AG04450 (cell line): Measurements from ENCODE around the gene SF3B2. TPM values are rescaled to one million over a fixed set of nuclear protein-coding genes. Genes with fewer than 3 reads are reported as not detected.

Source experiments
- CTCF ChIA-PET: fragments of 300-600, 350-600 bp; formaldehyde crosslinking; extraction: SDS; loops from one replicate; lab custom pipeline; 2022; ENCODE audit warnings: antibody characterized with exemption, inconsistent platforms; lab: Charles Lee
- POLR2A ChIA-PET: fragments of 350-600 bp; formaldehyde crosslinking; extraction: SDS; loops from one replicate; lab custom pipeline; 2021; ENCODE audit warnings: antibody characterized with exemption, inconsistent platforms; lab: Yijun Ruan, JAX
- DNase-seq: peaks from one replicate; pipeline ENCODE4 v3.0.0-alpha.2; 2011; ENCODE audit warnings: low read depth, low spot score
- H3K27ac ChIP-seq: one replicate; pipeline ENCODE4 v1.5.1; 2012; ENCODE audit warnings: low read depth, low read length, control low read depth
- H3K27me3 ChIP-seq: one replicate; pipeline ENCODE4 v1.6.0; 2012; ENCODE audit warnings: low read length; ENCODE audit not compliant: control insufficient read depth, insufficient read depth
- H3K4me3 ChIP-seq: 2 replicates; pipeline ENCODE4 v1.5.1; 2011; ENCODE audit warnings: mild to moderate bottlenecking, low read depth, low read length, control low read depth
- H3K9me3 ChIP-seq: 2 replicates; pipeline ENCODE4 v1.5.1; 2012; ENCODE audit warnings: low read length; ENCODE audit not compliant: control insufficient read depth, insufficient read depth
- polyA plus RNA-seq: library from polyadenylated mRNA; depleted of rRNA; stranded (reverse); fragments of >200 nt; gene quantifications from 2 replicates; pipeline ENCODE4 v1.2.3, GENCODE V29; 2011
- TF ChIP-seq, protein P1 (sequence below): IDR thresholded peaks from 2 replicates; pipeline ENCODE4 v1.5.1; 2011; ENCODE audit warnings: low read depth, low read length, control low read depth, inconsistent platforms

SF3B2 gene
- polyA plus RNA-seq, 1 experiment = 88.2 TPM

GRCh38 chr11:66082946-66083698 is 31.0 kb downstream of the SF3B2 start:
- H3K9me3 ChIP-seq = no peaks in the 10 kb centered on the region
- H3K4me3 ChIP-seq = no peak overlapping the region
- ChIA-PET POLR2A (no interaction called here), CTCF (no interaction called here)
- no peak for DNase-seq
- TF ChIP-seq, protein P1, sequence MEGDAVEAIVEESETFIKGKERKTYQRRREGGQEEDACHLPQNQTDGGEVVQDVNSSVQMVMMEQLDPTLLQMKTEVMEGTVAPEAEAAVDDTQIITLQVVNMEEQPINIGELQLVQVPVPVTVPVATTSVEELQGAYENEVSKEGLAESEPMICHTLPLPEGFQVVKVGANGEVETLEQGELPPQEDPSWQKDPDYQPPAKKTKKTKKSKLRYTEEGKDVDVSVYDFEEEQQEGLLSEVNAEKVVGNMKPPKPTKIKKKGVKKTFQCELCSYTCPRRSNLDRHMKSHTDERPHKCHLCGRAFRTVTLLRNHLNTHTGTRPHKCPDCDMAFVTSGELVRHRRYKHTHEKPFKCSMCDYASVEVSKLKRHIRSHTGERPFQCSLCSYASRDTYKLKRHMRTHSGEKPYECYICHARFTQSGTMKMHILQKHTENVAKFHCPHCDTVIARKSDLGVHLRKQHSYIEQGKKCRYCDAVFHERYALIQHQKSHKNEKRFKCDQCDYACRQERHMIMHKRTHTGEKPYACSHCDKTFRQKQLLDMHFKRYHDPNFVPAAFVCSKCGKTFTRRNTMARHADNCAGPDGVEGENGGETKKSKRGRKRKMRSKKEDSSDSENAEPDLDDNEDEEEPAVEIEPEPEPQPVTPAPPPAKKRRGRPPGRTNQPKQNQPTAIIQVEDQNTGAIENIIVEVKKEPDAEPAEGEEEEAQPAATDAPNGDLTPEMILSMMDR = no peak
- no peaks in the 10 kb centered on the region for H3K27me3 ChIP-seq
- no peak overlapping the region for H3K27ac ChIP-seq

DNA sequence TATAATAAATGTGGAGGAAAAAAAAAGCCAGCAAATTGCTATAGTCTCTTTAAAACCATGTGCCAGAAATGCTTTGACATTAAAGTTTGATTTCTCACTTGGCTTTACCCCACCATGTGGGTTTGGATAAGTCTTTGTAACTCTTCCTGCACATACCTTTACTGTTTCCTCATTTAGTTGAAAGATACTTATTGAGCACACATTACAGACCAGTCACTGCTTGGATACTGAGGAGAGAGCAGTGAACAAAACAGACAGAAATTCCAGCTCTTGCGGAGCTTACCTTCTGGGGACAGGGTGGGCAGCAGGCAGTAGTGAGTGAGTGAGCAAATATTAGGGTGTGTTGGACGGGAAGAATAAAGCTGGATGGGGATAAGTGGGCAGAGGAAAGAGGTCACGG is 31.6 kb downstream of the SF3B2 start:
- Histone ChIP-seq H3K4me3 (no peak overlapping the region), H3K9me3 (no peaks in the 10 kb centered on the region), H3K27ac (no peak overlapping the region), H3K27me3 (no peaks in the 10 kb centered on the region)
- TF ChIP-seq, protein P1 = no peak
- ChIA-PET POLR2A (no interaction called here), CTCF (no interaction called here)
- no peak for DNase-seq

DNA sequence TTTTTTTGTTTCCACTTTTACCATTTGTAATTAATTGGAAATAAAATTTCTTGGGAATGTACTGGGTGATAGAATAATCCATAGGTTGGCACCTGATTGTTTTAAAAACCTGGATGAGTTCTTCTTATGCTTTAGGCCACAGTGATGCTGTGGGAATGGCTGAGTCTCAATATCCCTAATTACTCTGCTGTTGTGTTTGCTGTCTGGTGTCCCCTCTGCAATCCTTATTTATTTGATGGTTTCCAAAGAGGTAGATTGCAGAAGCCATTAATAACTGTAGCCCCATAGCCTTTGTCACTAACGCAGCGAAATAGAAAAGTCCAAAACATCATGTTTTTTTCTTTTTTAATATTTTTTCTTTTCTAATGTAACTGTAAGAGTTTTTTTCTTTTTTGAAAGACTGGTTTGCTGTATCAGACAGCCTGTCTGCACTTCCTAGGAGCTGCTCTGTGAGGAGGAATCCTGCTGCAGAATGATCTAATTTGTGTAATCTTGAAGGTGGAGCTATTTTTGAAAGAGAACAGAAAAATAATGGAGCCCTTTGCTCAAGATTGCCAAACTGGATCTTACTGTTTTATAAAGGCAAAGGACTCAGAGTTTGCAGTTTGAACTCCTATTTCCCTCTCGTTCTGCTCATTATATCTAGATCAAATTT is 32.8 kb downstream of the SF3B2 start:
- no peaks in the 10 kb centered on the region for H3K27me3 ChIP-seq
- ChIA-PET POLR2A (no interaction called here), CTCF (interaction anchor here (0.7 to 1.7 kb wide), 2 partner anchors 17 to 31 kb away, joined by 5 read pairs; no protein-coding TSS in a partner anchor)
- H3K4me3 ChIP-seq = no peak overlapping the region
- DNase-seq = no peak
- H3K27ac ChIP-seq = no peak overlapping the region
- no peaks in the 10 kb centered on the region for H3K9me3 ChIP-seq
- TF ChIP-seq, protein P1 = no peak

GRCh38 chr11:66087148-66087908 is 35.2 kb downstream of the SF3B2 start:
- CTCF ChIA-PET = interaction anchor here (0.7 to 1.0 kb wide), 2 partner anchors 14 to 135 kb away, joined by 3 read pairs; no protein-coding TSS in a partner anchor
- TF ChIP-seq, protein P1 = no peak
- H3K27me3 ChIP-seq = no peaks in the 10 kb centered on the region
- H3K4me3 ChIP-seq = no peak overlapping the region
- H3K9me3 ChIP-seq = no peaks in the 10 kb centered on the region
- POLR2A ChIA-PET = no interaction called here
- DNase-seq = no peak
- H3K27ac ChIP-seq = no peak overlapping the region
